Caco-2 (cell line): ENCODE measurements around the gene HID1. TPM values are rescaled to one million over a fixed set of nuclear protein-coding genes. Genes with fewer than 3 reads are reported as not detected.

Source experiments
- BruUV-seq: library from RNA; stranded (reverse); fragments of 400-500 nt; replicated peaks from 2 replicates; lab custom pipeline; 2021; lab: Mats Ljungman, UMichigan
- CTCF ChIA-PET: fragments of 300-600 bp; sonication (Branson Sonifier 250); formaldehyde crosslinking; loops from one replicate; lab custom pipeline; 2022; ENCODE audit warnings: antibody characterized with exemption; lab: Charles Lee
- POLR2A ChIA-PET: fragments of 300-600 bp; sonication (Branson Sonifier 250); formaldehyde crosslinking; loops from one replicate; lab custom pipeline; 2022; ENCODE audit warnings: antibody characterized with exemption; lab: Charles Lee
- DNase-seq, 2 experiments: peaks; one replicate each; pipeline versions ENCODE4 v3.0.0 to v3.0.0-alpha.2; 2020 to 2022
- H3K27me3 ChIP-seq: replicated peaks from 2 replicates; pipeline ENCODE4 v1.6.0; 2011; ENCODE audit warnings: low read length; ENCODE audit not compliant: control insufficient read depth, insufficient read depth
- H3K36me3 ChIP-seq: 2 replicates; pipeline ENCODE4 v1.5.1; 2011; ENCODE audit warnings: low read length; ENCODE audit not compliant: control insufficient read depth, insufficient read depth
- H3K4me1 ChIP-seq: fragments of 250-450 bp; sonication (Bioruptor Pico); 2 replicates; pipeline ENCODE4 v1.5.1; 2020; ENCODE audit warnings: mild to moderate bottlenecking
- H3K4me3 ChIP-seq: 2 replicates; pipeline ENCODE4 v1.5.1; 2011; ENCODE audit warnings: low read depth, mild to moderate bottlenecking, control low read depth, low read length
- H3K9me3 ChIP-seq: fragments of 250-450 bp; sonication (Bioruptor Pico); 2 replicates; pipeline ENCODE4 v1.5.1; 2020; ENCODE audit warnings: mild to moderate bottlenecking, moderate library complexity
- H3K27ac Mint-ChIP-seq: one replicate; pipeline ENCODE4 v1.8.0; 2022; ENCODE audit warnings: mixed read lengths; ENCODE audit not compliant: unreplicated experiment
- H3K27me3 Mint-ChIP-seq: one replicate; pipeline ENCODE4 v1.8.0; 2022; ENCODE audit warnings: mixed read lengths; ENCODE audit not compliant: insufficient read depth, unreplicated experiment
- H3K36me3 Mint-ChIP-seq: one replicate; pipeline ENCODE4 v1.8.0; 2022; ENCODE audit warnings: mild to moderate bottlenecking, mixed read lengths; ENCODE audit not compliant: insufficient read depth, unreplicated experiment
- H3K4me1 Mint-ChIP-seq: one replicate; pipeline ENCODE4 v1.8.0; 2022; ENCODE audit warnings: low read depth, mixed read lengths; ENCODE audit not compliant: unreplicated experiment
- H3K4me3 Mint-ChIP-seq: one replicate; pipeline ENCODE4 v1.8.0; 2022; ENCODE audit warnings: mild to moderate bottlenecking, moderate library complexity, mixed read lengths; ENCODE audit not compliant: unreplicated experiment
- H3K9me3 Mint-ChIP-seq: one replicate; pipeline ENCODE4 v1.8.0; 2022; ENCODE audit warnings: mixed read lengths; ENCODE audit not compliant: unreplicated experiment
- CTCF ChIP-seq, 2 experiments: fragments of 200-600 bp in 1 of 2; IDR thresholded peaks; 1 replicate in 1 of 2; 2 replicates in 1 of 2; pipeline versions ENCODE4 v1.5.1 to v1.8.0; 2011 to 2022; ENCODE audit warnings: antibody characterized with exemption in 1 of 2, control low read depth in 1 of 2, inconsistent platforms in 1 of 2, low read depth in 1 of 2, low read length in 1 of 2, mild to moderate bottlenecking in 1 of 2, moderate library complexity in 1 of 2; ENCODE audit not compliant: insufficient read depth in 1 of 2, severe bottlenecking in 1 of 2, unreplicated experiment in 1 of 2
- intact Hi-C: fragments of 100-400 bp; cut with micrococcal nuclease; formaldehyde crosslinking; loops from one replicate; pipeline ENCODE4 v1.10.0; 2022; ENCODE audit not compliant: unreplicated experiment
- total RNA-seq: library from RNA; stranded (reverse); gene quantifications from 2 replicates; pipeline ENCODE4 v1.2.3, GENCODE V29; 2022

The HID1 gene
- total RNA-seq, 1 experiment from 2014 or later = 29.8 TPM

GRCh38 chr17:74964988-74965622, 7.5 kb downstream of the HID1 start:
- Mint-ChIP-seq H3K27me3 (no peaks in the 10 kb centered on the region), H3K36me3 (peaks cover 17% of the 10 kb centered on the region), H3K27ac (no peak overlapping the region), H3K4me1 (peaks cover 29% of the 10 kb centered on the region), H3K4me3 (no peak overlapping the region), H3K9me3 (no peaks in the 10 kb centered on the region)
- no peaks in the 10 kb centered on the region for H3K27me3 ChIP-seq
- no peaks in the 10 kb centered on the region for H3K36me3 ChIP-seq
- no peak for DNase-seq
- TF ChIP-seq CTCF (IDR thresholded peaks at IDR 0.05; ENCODE audit: insufficient read depth in 1 of 2, low read depth in 1 of 2, low read length in 1 of 2, severe bottlenecking in 1 of 2, unreplicated experiment in 1 of 2) = no peak
- no peak overlapping the region for H3K4me3 ChIP-seq
- no peaks in the 10 kb centered on the region for H3K9me3 ChIP-seq
- H3K4me1 ChIP-seq = peaks cover 23% of the 10 kb centered on the region
- POLR2A ChIA-PET = no interaction called here
- BruUV-seq = no TSS peak
- intact Hi-C loops = no loop called here
- CTCF ChIA-PET = no interaction called here

GRCh38 chr17:74964246-74964761, 8.3 kb downstream of the HID1 start:
- peaks cover 33% of the 10 kb centered on the region for H3K4me1 Mint-ChIP-seq
- H3K36me3 ChIP-seq = peaks cover 1% of the 10 kb centered on the region; the same call in 1 of the 2 replicates
- no peak overlapping the region for H3K4me3 ChIP-seq
- H3K27me3 Mint-ChIP-seq = no peaks in the 10 kb centered on the region
- H3K9me3 ChIP-seq = no peaks in the 10 kb centered on the region
- no peak overlapping the region for H3K4me3 Mint-ChIP-seq
- peaks cover 24% of the 10 kb centered on the region for H3K36me3 Mint-ChIP-seq
- no peak overlapping the region for H3K27ac Mint-ChIP-seq
- ChIA-PET CTCF (interaction anchor here (0.6 to 1.5 kb wide), 3 partner anchors 41 to 237 kb away, joined by 3 to 5 read pairs (median 3); no protein-coding TSS in a partner anchor), POLR2A (no interaction called here)
- TF ChIP-seq CTCF (IDR thresholded peaks at IDR 0.05; ENCODE audit: insufficient read depth in 1 of 2, low read depth in 1 of 2, low read length in 1 of 2, severe bottlenecking in 1 of 2, unreplicated experiment in 1 of 2) = no peak
- no peaks in the 10 kb centered on the region for H3K27me3 ChIP-seq
- H3K4me1 ChIP-seq = peaks cover 22% of the 10 kb centered on the region
- no peaks in the 10 kb centered on the region for H3K9me3 Mint-ChIP-seq
- BruUV-seq = no TSS peak
- DNase-seq = no peak
- intact Hi-C loops = no loop called here

- CTCF ChIA-PET = interaction anchor here (0.7 to 3.9 kb wide), 7 partner anchors 9 to 238 kb away, joined by 3 to 61 read pairs (median 5); partner anchors contain the start of genes CDR2L, HID1 and MRPL58
- H3K4me3 Mint-ChIP-seq = no peak overlapping the region
- peaks cover 1% of the 10 kb centered on the region; the same call in 1 of the 2 replicates for H3K36me3 ChIP-seq
- intact Hi-C loops = no loop called here
- no peak for DNase-seq
- H3K36me3 Mint-ChIP-seq = peaks cover 24% of the 10 kb centered on the region
- H3K9me3 Mint-ChIP-seq = no peaks in the 10 kb centered on the region
- no peaks in the 10 kb centered on the region for H3K27me3 ChIP-seq
- no peaks in the 10 kb centered on the region for H3K9me3 ChIP-seq
- H3K27me3 Mint-ChIP-seq = no peaks in the 10 kb centered on the region
- peaks cover 15% of the 10 kb centered on the region for H3K4me1 ChIP-seq
- no peak overlapping the region for H3K4me3 ChIP-seq
- TF ChIP-seq CTCF (IDR thresholded peaks at IDR 0.05; ENCODE audit: insufficient read depth in 1 of 2, low read depth in 1 of 2, low read length in 1 of 2, severe bottlenecking in 1 of 2, unreplicated experiment in 1 of 2) = peak in 1 of 2 experiments; percentile 12
- H3K27ac Mint-ChIP-seq = no peak overlapping the region
- POLR2A ChIA-PET = no interaction called here
- H3K4me1 Mint-ChIP-seq = peaks cover 28% of the 10 kb centered on the region
- BruUV-seq = no TSS peak
These were observed 8.9 kb downstream of the HID1 start for GRCh38 chr17:74963656-74964055.
